H1 (cell line): ENCODE data around the gene BORCS8. TPM values are rescaled to one million over a fixed set of nuclear protein-coding genes. Genes with fewer than 3 reads are reported as not detected.

Experiments
- CTCF ChIA-PET: fragments of 300-600 bp; sonication (Branson Sonifier 250); formaldehyde crosslinking; loops from one replicate; lab custom pipeline; 2021; ENCODE audit not compliant: partially characterized antibody; lab: Charles Lee
- POLR2A ChIA-PET: fragments of 300-600 bp; sonication (Branson Sonifier 250); formaldehyde crosslinking; loops from one replicate; lab custom pipeline; 2021; ENCODE audit warnings: inconsistent platforms; ENCODE audit not compliant: partially characterized antibody; lab: Charles Lee
- DNase-seq, 2 experiments: peaks; one replicate each; pipeline versions ENCODE4 v3.0.0 to v3.0.0-alpha.2; 2010 to 2022; ENCODE audit warnings: low spot score in 2 of 2, low read depth in 1 of 2, mixed read lengths in 1 of 2
- FAIRE-seq: peaks from 2 replicates; lab custom pipeline; 2011; peaks lifted over from hg19 to GRCh38; lab: Jason Lieb, UNC
- H2AFZ ChIP-seq: 2 replicates; pipeline ENCODE4 v1.8.1; 2012; ENCODE audit warnings: low read length, inconsistent platforms
- H2AK5ac ChIP-seq: 2 replicates; pipeline ENCODE4 v1.6.1; 2013; ENCODE audit warnings: low read depth, low read length
- H2BK120ac ChIP-seq: replicated peaks from 2 replicates; pipeline ENCODE3; 2013; ENCODE audit warnings: low read depth, low read length, inconsistent platforms
- H2BK12ac ChIP-seq: 2 replicates; pipeline ENCODE4 v1.6.1; 2013; ENCODE audit warnings: low read depth, low read length
- H2BK15ac ChIP-seq: 2 replicates; pipeline ENCODE4 v1.6.1; 2013; ENCODE audit warnings: low read length
- H2BK20ac ChIP-seq: 2 replicates; pipeline ENCODE4 v1.6.1; 2013; ENCODE audit warnings: low read length
- H2BK5ac ChIP-seq: 2 replicates; pipeline ENCODE4 v1.6.1; 2013; ENCODE audit warnings: low read depth, low read length
- H3K14ac ChIP-seq: 2 replicates; pipeline ENCODE4 v1.6.1; 2013; ENCODE audit warnings: inconsistent platforms; ENCODE audit not compliant: insufficient read length
- H3K18ac ChIP-seq: 2 replicates; pipeline ENCODE4 v1.6.1; 2013; ENCODE audit warnings: low read length; ENCODE audit errors: extremely low read depth
- H3K23ac ChIP-seq: 2 replicates; pipeline ENCODE4 v1.6.1; 2013; ENCODE audit warnings: inconsistent platforms; ENCODE audit not compliant: insufficient read length
- H3K23me2 ChIP-seq: 2 replicates; pipeline ENCODE4 v1.6.1; 2013; ENCODE audit warnings: low read depth, low read length
- H3K27ac ChIP-seq: 2 replicates; pipeline ENCODE4 v1.6.1; 2011; ENCODE audit warnings: low read depth, low read length, inconsistent platforms
- H3K27me3 ChIP-seq, 4 experiments: replicated peaks in 1 of 4; 1 replicate in 1 of 4; 2 replicates in 3 of 4; pipeline versions ENCODE4 v1.6.1 to v1.8.1; 2011 to 2013; ENCODE audit warnings: low read length in 3 of 4, mild to moderate bottlenecking in 3 of 4, inconsistent platforms in 2 of 4, mixed read lengths in 2 of 4, moderate library complexity in 1 of 4; ENCODE audit not compliant: control insufficient read depth in 3 of 4, insufficient read depth in 3 of 4; ENCODE audit errors: extremely low read depth in 1 of 4
- H3K36me3 ChIP-seq, 4 experiments: 2 replicates each; pipeline versions ENCODE4 v1.6.1 to v1.8.1; 2011 to 2013; ENCODE audit warnings: mild to moderate bottlenecking in 4 of 4, low read length in 3 of 4, moderate library complexity in 2 of 4, control low read depth in 1 of 4, inconsistent platforms in 1 of 4; ENCODE audit not compliant: insufficient read depth in 4 of 4, control insufficient read depth in 2 of 4
- H3K4ac ChIP-seq: replicated peaks from 2 replicates; pipeline ENCODE3; 2013; ENCODE audit warnings: low read length, low read depth, mixed read lengths, inconsistent platforms; ENCODE audit not compliant: insufficient read length
- H3K4me1 ChIP-seq, 4 experiments: replicated peaks in 1 of 4; 1 replicate in 1 of 4; 2 replicates in 3 of 4; pipeline versions ENCODE4 v1.6.1 to v1.8.1; 2011 to 2013; ENCODE audit warnings: low read length in 3 of 4, inconsistent platforms in 2 of 4, mixed read lengths in 1 of 4; ENCODE audit not compliant: insufficient read depth in 4 of 4, control insufficient read depth in 3 of 4
- H3K4me2 ChIP-seq, 2 experiments: 2 replicates each; pipeline versions ENCODE4 v1.6.1 to v1.8.1; 2011 to 2013; ENCODE audit warnings: low read depth in 2 of 2, low read length in 2 of 2, control low read depth in 1 of 2, inconsistent platforms in 1 of 2, mild to moderate bottlenecking in 1 of 2; ENCODE audit not compliant: insufficient read depth in 1 of 2
- H3K4me3 ChIP-seq, 4 experiments: fragments of 200-600, 300-600 bp in 1 of 4; sonication (generic), shearing (Covaris generic), sonication (Bioruptor Twin) in 1 of 4; 2 replicates each; pipeline versions ENCODE4 v1.5.1 to v1.8.1; 2011 to 2016; ENCODE audit warnings: low read length in 4 of 4, low read depth in 3 of 4, control low read depth in 2 of 4, inconsistent platforms in 2 of 4, mild to moderate bottlenecking in 2 of 4, mixed read lengths in 1 of 4, moderate library complexity in 1 of 4; ENCODE audit not compliant: insufficient read depth in 2 of 4; ENCODE audit errors: extremely low read depth in 1 of 4
- H3K56ac ChIP-seq: replicated peaks from 2 replicates; pipeline ENCODE3; 2013; ENCODE audit warnings: low read depth, mild to moderate bottlenecking, mixed read lengths, low read length, inconsistent platforms; ENCODE audit not compliant: insufficient read length
- H3K79me1 ChIP-seq: 2 replicates; pipeline ENCODE4 v1.6.1; 2013; ENCODE audit warnings: low read depth, low read length, control low read depth
- H3K79me2 ChIP-seq, 2 experiments: 2 replicates each; pipeline versions ENCODE4 v1.6.1 to v1.8.1; 2012 to 2013; ENCODE audit warnings: low read length in 2 of 2, mild to moderate bottlenecking in 2 of 2, inconsistent platforms in 1 of 2; ENCODE audit not compliant: insufficient read depth in 2 of 2, control insufficient read depth in 1 of 2
- H3K9ac ChIP-seq, 4 experiments: replicated peaks in 1 of 4; 1 replicate in 1 of 4; 2 replicates in 3 of 4; pipeline versions ENCODE4 v1.6.1 to v1.8.1; 2011 to 2013; ENCODE audit warnings: low read depth in 3 of 4, low read length in 3 of 4, control low read depth in 2 of 4, mild to moderate bottlenecking in 2 of 4, moderate library complexity in 2 of 4, inconsistent platforms in 1 of 4; ENCODE audit errors: extremely low read depth in 1 of 4
- H3K9me3 ChIP-seq, 2 experiments: 2 replicates each; pipeline versions ENCODE4 v1.6.1 to v1.8.1; 2012 to 2013; ENCODE audit warnings: mild to moderate bottlenecking in 2 of 2, moderate library complexity in 2 of 2, control low read depth in 1 of 2, inconsistent platforms in 1 of 2, low read depth in 1 of 2, low read length in 1 of 2, mixed read lengths in 1 of 2; ENCODE audit not compliant: insufficient read depth in 2 of 2
- H4K20me1 ChIP-seq, 2 experiments: replicated peaks in 1 of 2; 2 replicates each; pipeline versions ENCODE3 to v1.8.1; 2011 to 2013; ENCODE audit warnings: inconsistent platforms in 2 of 2, low read length in 2 of 2, mild to moderate bottlenecking in 1 of 2; ENCODE audit not compliant: insufficient read depth in 2 of 2, control insufficient read depth in 1 of 2
- H4K5ac ChIP-seq: 2 replicates; pipeline ENCODE4 v1.6.1; 2013; ENCODE audit warnings: low read length, low read depth, mixed read lengths, inconsistent platforms; ENCODE audit not compliant: insufficient read length
- H4K8ac ChIP-seq: 2 replicates; pipeline ENCODE4 v1.8.0; 2013; ENCODE audit warnings: mild to moderate bottlenecking, moderate library complexity, low read length, inconsistent platforms; ENCODE audit not compliant: insufficient read depth; ENCODE audit errors: extremely low read depth
- H4K91ac ChIP-seq: replicated peaks from 2 replicates; pipeline ENCODE3; 2013; ENCODE audit warnings: low read length, mixed read lengths, inconsistent platforms; ENCODE audit not compliant: insufficient read length
- BCL11A ChIP-seq, 2 experiments: IDR thresholded peaks; one replicate each; pipeline ENCODE4 v1.6.1; 2011; ENCODE audit warnings: low read depth in 2 of 2, low read length in 2 of 2, mild to moderate bottlenecking in 2 of 2
- CEBPB ChIP-seq: IDR thresholded peaks from 2 replicates; pipeline ENCODE4 v1.6.1; 2012; ENCODE audit warnings: low read depth, low read length
- E2F6 ChIP-seq: IDR thresholded peaks from 2 replicates; pipeline ENCODE4 v1.6.1; 2012; ENCODE audit warnings: inconsistent platforms
- EP300 ChIP-seq, 2 experiments: IDR thresholded peaks; 1 replicate in 1 of 2; 2 replicates in 1 of 2; pipeline ENCODE4 v1.6.1; 2011 to 2012; ENCODE audit warnings: low read depth in 2 of 2, low read length in 2 of 2, mild to moderate bottlenecking in 2 of 2, borderline replicate concordance in 1 of 2, inconsistent platforms in 1 of 2, moderate library complexity in 1 of 2
- JUN ChIP-seq: IDR thresholded peaks from 2 replicates; pipeline ENCODE4 v1.6.1; 2011; ENCODE audit warnings: low read depth, mild to moderate bottlenecking, improper control_type of control experiment, low read length
- KDM4A ChIP-seq: IDR thresholded peaks from one replicate; pipeline ENCODE4 v1.7.1; 2012; ENCODE audit warnings: low read depth, mild to moderate bottlenecking, moderate library complexity, low read length, inconsistent platforms; ENCODE audit not compliant: severe bottlenecking
- NANOG ChIP-seq: IDR thresholded peaks from 2 replicates; pipeline ENCODE4 v1.6.1; 2011; ENCODE audit warnings: low read length, low read depth, mild to moderate bottlenecking, inconsistent platforms; ENCODE audit not compliant: insufficient read depth, poor library complexity, severe bottlenecking
- RXRA ChIP-seq: IDR thresholded peaks from 2 replicates; pipeline ENCODE4 v1.6.1; 2011; ENCODE audit warnings: low read depth, mild to moderate bottlenecking, low read length, moderate library complexity; ENCODE audit not compliant: insufficient read depth
- SP1 ChIP-seq: IDR thresholded peaks from 2 replicates; pipeline ENCODE4 v1.6.1; 2011; ENCODE audit warnings: low read depth, low read length
- SP2 ChIP-seq: IDR thresholded peaks from 2 replicates; pipeline ENCODE4 v1.6.1; 2012; ENCODE audit warnings: mild to moderate bottlenecking, low read length, inconsistent platforms
- TAF7 ChIP-seq: optimal IDR thresholded peaks from 2 replicates; pipeline ENCODE3; 2011; ENCODE audit warnings: low read depth, mild to moderate bottlenecking, inconsistent platforms, low read length, moderate library complexity, borderline replicate concordance
- USF2 ChIP-seq: IDR thresholded peaks from 2 replicates; pipeline ENCODE4 v1.6.1; 2011; ENCODE audit warnings: low read length, improper control_type of control experiment
- WGBS, 2 experiments: shearing (Covaris generic) in 1 of 2; methylation state at CpG; one replicate each; pipeline versions ENCODE4 v1.1.6 to v1.1.7; 2013 to 2015; ENCODE audit warnings: low lambda C conversion rate in 2 of 2, mixed read lengths in 2 of 2, inconsistent platforms in 1 of 2, low coverage in 1 of 2, missing lambda C conversion rate in 1 of 2; ENCODE audit not compliant: insufficient replicate concordance in 2 of 2, insufficient coverage in 1 of 2, insufficient read length in 1 of 2; ENCODE audit errors: extremely low coverage in 1 of 2, missing lambda C conversion rate in 1 of 2; 5-methylcytosine and 5-hydroxymethylcytosine counted together
- polyA plus RNA-seq, 7 experiments: library from polyadenylated mRNA; depleted of rRNA in 3 of 7; stranded (reverse) in 5 of 7; unstranded in 2 of 7; fragments of >200 nt in 5 of 7; fragments of 200-250 nt in 2 of 7; gene quantifications; 1 replicate in 5 of 7; 2 replicates in 1 of 7; 4 replicates in 1 of 7; pipeline versions ENCODE4 v1.2.1 to v1.2.3, GENCODE V29; 2011 to 2013; ENCODE audit warnings: missing spikeins in 2 of 7, mixed read lengths in 2 of 7
- total RNA-seq: library from RNA; stranded (reverse); fragmentation: NEBNext Ultra II Directional; extraction: Animal tissue kit (Norgen Biotek cat#: 25700); gene quantifications from 2 replicates; pipeline ENCODE4 v1.2.1, GENCODE V29; 2021

The BORCS8 gene
- total and polyA plus RNA-seq, 2 of the 8 experiments (the other 6 are each of a cell fraction or from before 2014, with no cell fraction given), result 15.0 to 15.9 TPM

GRCh38 chr19:19227217-19227616 lies 35.3 kb upstream of the BORCS8 start:
- Histone ChIP-seq H3K79me2 (no peaks in the 10 kb centered on the region), H3K18ac (no peak overlapping the region), H3K9me3 (peaks cover 4 to 5% of the 10 kb centered on the region in 2 experiments; a peak in 2 of 4 replicates), H2BK5ac (no peak overlapping the region), H3K23me2 (peaks cover 5% of the 10 kb centered on the region; the same call in 1 of the 2 replicates), H3K36me3 (no peaks in the 10 kb centered on the region), H2AFZ (no peak overlapping the region), H3K27me3 (peaks cover 2 to 16% (median 11%) of the 10 kb centered on the region in 4 experiments), H3K4me2 (no peak overlapping the region), H3K9ac (no peak overlapping the region), H3K4ac (no peak overlapping the region), H4K5ac (no peak overlapping the region), H3K4me1 (peaks cover 0 to 7% (median 3%) of the 10 kb centered on the region in 4 experiments; a peak in 4 of 7 replicates), H2AK5ac (no peak overlapping the region), H2BK15ac (no peak overlapping the region), H3K4me3 (no peak overlapping the region), H4K20me1 (no peaks in the 10 kb centered on the region), H3K79me1 (no peaks in the 10 kb centered on the region), H3K27ac (no peak overlapping the region), H3K23ac (no peak overlapping the region), H3K14ac (no peak overlapping the region), H3K56ac (no peak overlapping the region), H2BK120ac (no peak overlapping the region), H2BK20ac (no peak overlapping the region), H4K8ac (no peak overlapping the region), H2BK12ac (no peak overlapping the region), H4K91ac (no peak overlapping the region)
- DNase-seq, result no peak
- POLR2A ChIA-PET, result interaction anchor here (1.5 kb wide), 1 partner anchor 18 kb away, joined by 3 read pairs; no protein-coding TSS in a partner anchor
- no peak for FAIRE-seq
- CTCF ChIA-PET, result interaction anchor here (0.6 to 2.5 kb wide), 7 partner anchors 13 to 111 kb away, joined by 3 to 7 read pairs (median 3); no protein-coding TSS in a partner anchor
- 87% methylated on average over 4 of the region's 4 CpGs; no CpG with 5 or more reads in 1 of the 2 experiments for WGBS, 2 experiments
- TF ChIP-seq KDM4A, result no peak
- no peak for TF ChIP-seq RXRA
- no peak for TF ChIP-seq BCL11A (IDR thresholded peaks at IDR 0.05; ENCODE audit: low read depth in 2 of 2, low read length in 2 of 2)
- no peak for TF ChIP-seq E2F6
- no peak for TF ChIP-seq EP300 (IDR thresholded peaks at IDR 0.05; ENCODE audit: borderline replicate concordance in 1 of 2, low read depth in 2 of 2, low read length in 2 of 2)
- TF ChIP-seq USF2, result no peak
- TF ChIP-seq NANOG, result no peak
- TF ChIP-seq TAF7, result no peak
- no peak for TF ChIP-seq SP2
- no peak for TF ChIP-seq SP1
- TF ChIP-seq JUN, result no peak
- no peak for TF ChIP-seq CEBPB
